Erythroblast (primary cell): ENCODE data around the gene HEPN1.

Experiments used
- GATA1 ChIP-seq: IDR thresholded peaks from 2 replicates; pipeline ENCODE4 v1.6.1; 2011; ENCODE audit warnings: low read depth, mild to moderate bottlenecking, control low read depth, low read length, moderate library complexity
- POLR2A ChIP-seq: IDR thresholded peaks from 2 replicates; pipeline ENCODE4 v1.6.1; 2011; ENCODE audit warnings: mild to moderate bottlenecking, low read length

GRCh38 chr11:124935548-124936514 is 16.8 kb downstream of the HEPN1 start, which contains the start of gene HEPACAM:
- TF ChIP-seq POLR2A (no peak), GATA1 (no peak)
